ENCODE results near the gene GALNS. TPM values are rescaled to one million over a fixed set of nuclear protein-coding genes. Genes with fewer than 3 reads are reported as not detected.

Gene GALNS
- total RNA-seq, 2 experiments from 2014 or later: 17.2 to 49.0 TPM

- intact Hi-C loops (cut with micrococcal nuclease; ENCODE audit: unreplicated experiment): no loop called here
- Histone ChIP-seq H3K4me2 (ENCODE audit: low read length) (no peak overlapping the region), H3K9me2 (ENCODE audit: insufficient read depth, low read length) (no peaks in the 10 kb centered on the region), H3K27ac (ENCODE audit: low read depth, low read length, poor library complexity, severe bottlenecking) (no peak overlapping the region), H3K36me3 (ENCODE audit: insufficient read depth, low read length) (no peaks in the 10 kb centered on the region), H3K4me3 (ENCODE audit: low read depth, low read length, poor library complexity, severe bottlenecking) (no peak overlapping the region), H3K4me1 (ENCODE audit: insufficient read depth, low read length, poor library complexity, severe bottlenecking) (no peaks in the 10 kb centered on the region), H3K79me2 (ENCODE audit: insufficient read depth, low read depth, low read length) (no peaks in the 10 kb centered on the region), H2AFZ (ENCODE audit: low read length) (no peak overlapping the region), H3K9me3 (ENCODE audit: low read length) (no peaks in the 10 kb centered on the region), H4K20me1 (ENCODE audit: insufficient read depth, low read length) (no peaks in the 10 kb centered on the region)
- CTCF ChIA-PET (ENCODE audit: unreplicated experiment): no interaction called here
- POLR2A ChIA-PET: no interaction called here
- TF ChIP-seq EZH2phosphoT487 (IDR thresholded peaks at IDR 0.05; ENCODE audit: borderline replicate concordance, low read depth, low read length) (no peak), CTCF (conservative IDR thresholded peaks at IDR 0.05; ENCODE audit: low read length) (no peak)
- DNase-seq (ENCODE audit: low spot score): no peak
- no TSS peak for BruUV-seq (replicated peaks)
Observed at GRCh38 chr16:88822281-88823040, 34.3 kb downstream of the GALNS start.

DNA sequence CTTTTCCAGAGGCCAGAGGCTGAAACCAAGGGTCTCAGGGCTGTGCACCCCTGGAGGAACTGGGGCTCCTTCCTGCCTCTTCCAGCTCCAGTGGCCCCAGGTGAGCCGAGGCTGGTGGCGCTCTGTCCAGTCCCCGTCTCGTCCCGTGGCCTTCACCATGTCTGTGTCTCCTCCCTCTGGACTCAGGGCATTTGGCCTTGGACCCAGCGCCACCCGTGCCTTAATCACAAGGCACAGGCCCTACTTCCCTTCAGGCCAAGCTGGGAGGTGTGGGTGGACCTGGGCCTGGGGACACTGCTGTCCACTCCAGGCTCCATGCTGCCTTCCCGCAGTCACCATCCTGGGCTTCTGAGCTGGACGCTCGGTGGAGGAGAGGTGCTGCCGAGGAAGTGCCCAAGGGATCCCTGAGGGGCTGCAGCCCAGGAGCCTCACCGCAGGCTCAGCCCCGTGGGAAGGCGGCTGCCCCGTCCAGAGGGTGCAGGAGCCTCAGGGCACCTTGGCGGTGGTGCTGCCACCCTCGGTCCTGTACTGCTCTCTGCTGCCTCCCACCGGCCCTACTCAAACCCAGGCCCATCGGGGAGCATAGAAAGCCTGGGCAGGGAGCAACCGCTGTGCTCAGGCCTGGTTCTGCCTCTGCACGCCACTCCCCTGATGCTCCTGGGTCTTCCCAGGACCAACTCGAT, 35.4 kb downstream of the GALNS start:
- ChIA-PET CTCF (ENCODE audit: unreplicated experiment) (no interaction called here), POLR2A (no interaction called here)
- no peak overlapping the region for H3K4me3 ChIP-seq (ENCODE audit: low read depth, low read length, poor library complexity, severe bottlenecking)
- intact Hi-C loops (cut with micrococcal nuclease; ENCODE audit: unreplicated experiment): no loop called here
- no peaks in the 10 kb centered on the region for H3K9me3 ChIP-seq (ENCODE audit: low read length)
- H3K79me2 ChIP-seq (ENCODE audit: insufficient read depth, low read depth, low read length): no peaks in the 10 kb centered on the region
- H3K27ac ChIP-seq (ENCODE audit: low read depth, low read length, poor library complexity, severe bottlenecking): no peak overlapping the region
- DNase-seq (ENCODE audit: low spot score): no peak
- H3K4me1 ChIP-seq (ENCODE audit: insufficient read depth, low read length, poor library complexity, severe bottlenecking): no peaks in the 10 kb centered on the region
- no peak overlapping the region for H2AFZ ChIP-seq (ENCODE audit: low read length)
- TF ChIP-seq CTCF (conservative IDR thresholded peaks at IDR 0.05; ENCODE audit: low read length) (peak; percentile 56), EZH2phosphoT487 (IDR thresholded peaks at IDR 0.05; ENCODE audit: borderline replicate concordance, low read depth, low read length) (no peak)
- no peaks in the 10 kb centered on the region for H3K36me3 ChIP-seq (ENCODE audit: insufficient read depth, low read length)
- no peak overlapping the region for H3K4me2 ChIP-seq (ENCODE audit: low read length)
- no peaks in the 10 kb centered on the region for H4K20me1 ChIP-seq (ENCODE audit: insufficient read depth, low read length)
- no TSS peak for BruUV-seq (replicated peaks)
- H3K9me2 ChIP-seq (ENCODE audit: insufficient read depth, low read length): no peaks in the 10 kb centered on the region
